T-cell (primary cell): Measurements from ENCODE around the gene EML6. TPM values are rescaled to one million over a fixed set of nuclear protein-coding genes. Genes with fewer than 3 reads are reported as not detected.

Experiments used
- ATAC-seq, 4 experiments: fragments of 200-7000 bp in 3 of 4; fragments of 150-1000 bp in 1 of 4; cut with Tn5 transposase; replicated peaks in 1 of 4; 1 replicate in 3 of 4; 2 replicates in 1 of 4; pipeline ENCODE4 v1.10.0; 2021; ENCODE audit warnings: moderate library complexity in 3 of 4, mild to moderate bottlenecking in 2 of 4, moderate number of reproducible peaks in 1 of 4
- CTCF ChIA-PET, 2 donors: fragments of 300-600 bp; sonication (Branson Sonifier 250); formaldehyde crosslinking; loops; one replicate each; lab custom pipeline; 2022; ENCODE audit warnings: antibody characterized with exemption in 2 of 2; lab: Charles Lee
- POLR2A ChIA-PET, 2 donors: fragments of 300-600 bp; sonication (Branson Sonifier 250); formaldehyde crosslinking; loops; one replicate each; lab custom pipeline; 2022; ENCODE audit warnings: antibody characterized with exemption in 2 of 2; lab: Charles Lee
- DNase-seq, 35 experiments: peaks; one replicate each; pipeline versions ENCODE4 v3.0.0 to v3.0.0-alpha.2; 2013 to 2023
- H3K27ac ChIP-seq: one replicate; pipeline ENCODE4 v1.5.1; 2013; ENCODE audit warnings: low read length
- H3K27me3 ChIP-seq, 2 experiments: replicated peaks in 1 of 2; 1 replicate in 1 of 2; 2 replicates in 1 of 2; pipeline versions ENCODE4 v1.6.1 to v1.7.0; 2013; ENCODE audit warnings: low read length in 1 of 2, mixed read lengths in 1 of 2; ENCODE audit not compliant: control insufficient read depth in 2 of 2, insufficient read depth in 2 of 2; ENCODE audit errors: extremely low read depth in 1 of 2
- H3K36me3 ChIP-seq, 2 donors: 1 replicate in 1 of 2; 2 replicates in 1 of 2; pipeline versions ENCODE4 v1.6.1 to v1.7.0; 2013; ENCODE audit warnings: low read length in 1 of 2; ENCODE audit not compliant: control insufficient read depth in 2 of 2, insufficient read depth in 1 of 2; ENCODE audit errors: extremely low read depth in 1 of 2
- H3K4me1 ChIP-seq, 2 experiments: 1 replicate in 1 of 2; 2 replicates in 1 of 2; pipeline versions ENCODE4 v1.6.1 to v1.7.0; 2013; ENCODE audit warnings: low read length in 2 of 2, mixed read lengths in 1 of 2; ENCODE audit not compliant: insufficient read depth in 2 of 2, control insufficient read depth in 1 of 2; ENCODE audit errors: extremely low read depth in 1 of 2
- H3K4me3 ChIP-seq, 2 donors: 1 replicate in 1 of 2; 2 replicates in 1 of 2; pipeline versions ENCODE4 v1.5.1 to v1.7.0; 2013; ENCODE audit warnings: mild to moderate bottlenecking in 2 of 2, low read length in 1 of 2, moderate library complexity in 1 of 2; ENCODE audit not compliant: control insufficient read depth in 1 of 2; ENCODE audit errors: extremely low read depth in 1 of 2
- H3K9me3 ChIP-seq: 2 replicates; pipeline ENCODE4 v1.7.0; 2013
- H3K27ac Mint-ChIP-seq, 2 donors: one replicate each; pipeline ENCODE4 v1.8.0; 2020 to 2021; ENCODE audit warnings: mild to moderate bottlenecking in 2 of 2, mixed read lengths in 2 of 2
- H3K27me3 Mint-ChIP-seq, 2 donors: one replicate each; pipeline ENCODE4 v1.8.0; 2021 to 2022; ENCODE audit warnings: mixed read lengths in 2 of 2
- H3K36me3 Mint-ChIP-seq: one replicate; pipeline ENCODE4 v1.8.0; 2021; ENCODE audit warnings: mixed read lengths
- H3K4me1 Mint-ChIP-seq, 3 donors: one replicate each; pipeline ENCODE4 v1.8.0; 2020 to 2022; ENCODE audit warnings: mixed read lengths in 3 of 3, mild to moderate bottlenecking in 1 of 3
- H3K4me3 Mint-ChIP-seq, 3 donors: one replicate each; pipeline ENCODE4 v1.8.0; 2020 to 2022; ENCODE audit warnings: mild to moderate bottlenecking in 3 of 3, mixed read lengths in 3 of 3, moderate library complexity in 3 of 3
- H3K9me3 Mint-ChIP-seq, 3 donors: one replicate each; pipeline ENCODE4 v1.8.0; 2020 to 2022; ENCODE audit warnings: mixed read lengths in 3 of 3
- WGBS: methylation state at CpG from one replicate; pipeline ENCODE4 v1.1.5; 2013; ENCODE audit warnings: missing lambda C conversion rate; ENCODE audit not compliant: insufficient coverage; 5-methylcytosine and 5-hydroxymethylcytosine counted together
- total RNA-seq, 35 experiments: library from RNA in 6 of 35; stranded (reverse) in 6 of 35; fragments of 120-200 nt in 1 of 35; gene quantifications; one replicate each; pipeline versions ENCODE4 v1.2.1 to v1.2.4 and lab custom pipeline; 2013 to 2026

EML6 gene
- total RNA-seq, 5 donors from 2014 or later (not counting 1 experiment from before 2014, with no cell fraction given) = 1.3 to 2.6 (median 1.8) TPM

DNA sequence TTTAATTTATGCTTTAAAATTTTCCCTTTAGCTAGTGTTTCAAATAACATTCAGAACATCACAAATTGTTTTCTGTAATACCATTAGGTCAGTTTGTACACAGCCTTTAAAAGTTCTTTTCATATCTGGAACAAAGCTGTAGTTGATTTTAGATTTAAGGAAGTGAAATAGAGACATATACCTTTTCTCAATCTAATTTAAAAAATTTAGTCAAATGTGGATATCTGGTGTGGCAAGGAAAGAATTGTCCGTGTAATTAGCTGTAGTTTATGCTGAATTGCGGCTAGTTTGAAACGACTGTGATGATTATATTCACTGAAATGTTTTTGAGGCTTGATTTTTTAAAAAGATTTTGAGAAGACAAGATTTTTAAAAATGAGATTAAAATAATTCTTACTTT lies 59.9 kb downstream of the EML6 start:
- POLR2A ChIA-PET = interaction anchor here in 1 of 2 donors (0.5 kb wide), 1 partner anchor 1062 kb away, joined by 4 read pairs; no protein-coding TSS in a partner anchor

DNA sequence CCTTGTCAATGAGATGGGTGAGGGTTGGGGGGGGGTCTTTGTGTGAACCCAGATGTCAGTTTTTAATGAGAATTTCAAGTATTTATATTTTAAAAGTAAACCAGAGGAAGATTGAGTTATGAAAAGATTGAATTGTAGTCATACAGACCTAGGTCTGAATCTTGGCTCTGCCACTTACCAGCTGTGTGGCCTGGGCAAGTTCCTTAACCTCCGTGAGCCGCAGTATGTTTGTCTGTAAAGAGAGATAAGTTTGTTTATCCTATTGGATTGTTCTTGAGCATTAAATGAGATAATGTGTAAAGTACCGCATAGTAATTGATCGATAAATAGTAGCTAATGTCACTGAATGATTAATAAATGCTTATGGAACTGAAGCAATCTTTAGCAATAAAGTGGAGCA lies 63.8 kb downstream of the EML6 start:
- WGBS = 91% methylated on average over 3 of the region's 4 CpGs
- Histone ChIP-seq H3K9me3 (no peaks in the 10 kb centered on the region), H3K36me3 (no peaks in the 10 kb centered on the region), H3K27me3 (peaks cover 0 to 6% of the 10 kb centered on the region in 2 experiments), H3K27ac (no peak overlapping the region), H3K4me1 (no peaks in the 10 kb centered on the region), H3K4me3 (no peak overlapping the region)
- POLR2A ChIA-PET = no interaction called here
- H3K36me3 Mint-ChIP-seq = no peaks in the 10 kb centered on the region
- no peak for DNase-seq
- no peak overlapping the region for H3K27ac Mint-ChIP-seq
- no peaks in the 10 kb centered on the region for H3K4me1 Mint-ChIP-seq
- CTCF ChIA-PET = no interaction called here
- no peak for ATAC-seq
- H3K9me3 Mint-ChIP-seq = no peaks in the 10 kb centered on the region
- H3K27me3 Mint-ChIP-seq = no peaks in the 10 kb centered on the region
- H3K4me3 Mint-ChIP-seq = no peak overlapping the region

More for the DNA sequence above, 59.9 kb downstream of the EML6 start:
- no peaks in the 10 kb centered on the region for H3K9me3 ChIP-seq
- no peaks in the 10 kb centered on the region for H3K9me3 Mint-ChIP-seq
- no peak for DNase-seq
- H3K4me3 ChIP-seq = no peak overlapping the region
- no peaks in the 10 kb centered on the region for H3K36me3 ChIP-seq
- no CpG with 5 or more reads among the region's 3 CpGs for WGBS
- H3K4me3 Mint-ChIP-seq = no peak overlapping the region
- no peak overlapping the region for H3K27ac ChIP-seq
- CTCF ChIA-PET = no interaction called here
- no peak for ATAC-seq
- H3K4me1 ChIP-seq = no peaks in the 10 kb centered on the region
- no peaks in the 10 kb centered on the region for H3K36me3 Mint-ChIP-seq
- no peak overlapping the region for H3K27ac Mint-ChIP-seq
- H3K27me3 Mint-ChIP-seq = no peaks in the 10 kb centered on the region
- peaks cover 0 to 6% of the 10 kb centered on the region in 2 experiments for H3K27me3 ChIP-seq
- H3K4me1 Mint-ChIP-seq = no peaks in the 10 kb centered on the region

- 91% methylated on average over 15 of the region's 17 CpGs for WGBS
Observed at GRCh38 chr2:54787755-54788366, 64.4 kb downstream of the EML6 start.

DNA sequence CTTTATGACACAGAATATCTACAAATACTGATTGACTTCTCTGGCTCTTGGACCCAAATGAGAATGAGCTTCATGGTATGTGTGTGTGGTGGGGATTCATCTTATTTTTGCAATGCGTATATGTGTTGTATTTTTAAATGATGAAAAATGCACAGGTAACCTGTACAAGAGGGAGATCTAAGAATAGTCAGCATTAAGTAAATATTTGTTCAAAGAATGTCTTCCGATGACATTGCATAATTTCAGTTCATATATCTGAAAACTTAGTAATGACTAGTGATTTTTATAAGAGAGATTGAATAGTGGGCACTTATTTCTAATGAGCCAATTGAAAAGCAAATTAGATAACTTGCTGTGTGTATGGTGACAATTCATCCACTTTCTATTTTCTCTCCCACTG lies 66.4 kb downstream of the EML6 start:
- H3K9me3 Mint-ChIP-seq = no peaks in the 10 kb centered on the region
- no peaks in the 10 kb centered on the region for H3K36me3 Mint-ChIP-seq
- H3K9me3 ChIP-seq = no peaks in the 10 kb centered on the region
- H3K36me3 ChIP-seq = no peaks in the 10 kb centered on the region
- H3K4me3 Mint-ChIP-seq = no peak overlapping the region
- ATAC-seq (no peak), DNase-seq (no peak)
- H3K27me3 ChIP-seq = peaks cover 0 to 6% of the 10 kb centered on the region in 2 experiments
- H3K27me3 Mint-ChIP-seq = peaks cover 4 to 6% of the 10 kb centered on the region in 2 donors
- no peaks in the 10 kb centered on the region for H3K4me1 ChIP-seq
- H3K27ac Mint-ChIP-seq = no peak overlapping the region
- no peak overlapping the region for H3K4me3 ChIP-seq
- H3K27ac ChIP-seq = no peak overlapping the region
- H3K4me1 Mint-ChIP-seq = no peaks in the 10 kb centered on the region
- ChIA-PET CTCF (no interaction called here), POLR2A (no interaction called here)
- no CpG with 5 or more reads among the region's 2 CpGs for WGBS

More at GRCh38 chr2:54787755-54788366, 64.4 kb downstream of the EML6 start:
- H3K36me3 Mint-ChIP-seq = no peaks in the 10 kb centered on the region
- DNase-seq = no peak
- no peaks in the 10 kb centered on the region for H3K4me1 ChIP-seq
- peaks cover 0 to 6% of the 10 kb centered on the region in 2 experiments for H3K27me3 ChIP-seq
- ChIA-PET POLR2A (no interaction called here), CTCF (no interaction called here)
- no peak overlapping the region for H3K27ac Mint-ChIP-seq
- no peak overlapping the region for H3K4me3 ChIP-seq
- no peak overlapping the region for H3K27ac ChIP-seq
- H3K9me3 ChIP-seq = no peaks in the 10 kb centered on the region
- H3K36me3 ChIP-seq = no peaks in the 10 kb centered on the region
- H3K4me3 Mint-ChIP-seq = no peak overlapping the region
- H3K27me3 Mint-ChIP-seq = no peaks in the 10 kb centered on the region
- no peak for ATAC-seq
- no peaks in the 10 kb centered on the region for H3K9me3 Mint-ChIP-seq
- no peaks in the 10 kb centered on the region for H3K4me1 Mint-ChIP-seq

DNA sequence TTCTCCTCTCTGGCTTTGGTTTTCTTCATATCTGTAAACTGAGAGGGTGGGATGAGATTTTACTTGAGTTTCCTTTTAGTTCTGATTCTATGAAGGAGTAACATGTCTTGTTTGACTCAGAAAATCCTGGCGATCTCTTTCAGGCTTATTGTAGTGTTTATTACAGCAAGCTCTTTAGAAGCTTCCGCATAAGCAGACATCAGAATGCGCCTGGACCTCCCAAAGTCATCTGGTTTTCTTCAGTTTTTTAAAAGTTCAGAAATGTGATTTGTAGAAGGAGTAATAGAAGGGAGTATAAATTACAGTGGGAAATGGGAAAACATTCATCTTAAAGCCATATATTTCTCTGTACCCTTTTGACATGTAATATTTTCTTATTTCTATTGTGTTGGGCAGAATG lies 68.4 kb downstream of the EML6 start:
- ChIA-PET POLR2A (no interaction called here), CTCF (no interaction called here)
- no peak for DNase-seq
- WGBS = no CpG with 5 or more reads among the region's 3 CpGs
- Histone ChIP-seq H3K27ac (no peak overlapping the region), H3K36me3 (no peaks in the 10 kb centered on the region), H3K9me3 (no peaks in the 10 kb centered on the region), H3K4me1 (no peaks in the 10 kb centered on the region), H3K27me3 (peaks cover 0 to 6% of the 10 kb centered on the region in 2 experiments), H3K4me3 (no peak overlapping the region)
- Mint-ChIP-seq H3K4me1 (no peaks in the 10 kb centered on the region), H3K9me3 (no peaks in the 10 kb centered on the region), H3K36me3 (no peaks in the 10 kb centered on the region), H3K4me3 (no peak overlapping the region), H3K27me3 (peaks cover 6 to 7% of the 10 kb centered on the region in 2 donors), H3K27ac (no peak overlapping the region)
- ATAC-seq = no peak

GRCh38 chr2:54797307-54797706 lies 73.8 kb downstream of the EML6 start:
- ChIA-PET POLR2A (no interaction called here), CTCF (no interaction called here)
- Mint-ChIP-seq H3K27ac (no peak overlapping the region), H3K36me3 (no peaks in the 10 kb centered on the region), H3K4me1 (no peaks in the 10 kb centered on the region), H3K4me3 (no peak overlapping the region), H3K9me3 (no peaks in the 10 kb centered on the region), H3K27me3 (peaks cover 6 to 10% of the 10 kb centered on the region in 2 donors)
- Histone ChIP-seq H3K27me3 (no peaks in the 10 kb centered on the region), H3K9me3 (no peaks in the 10 kb centered on the region), H3K27ac (no peak overlapping the region), H3K36me3 (no peaks in the 10 kb centered on the region), H3K4me1 (no peaks in the 10 kb centered on the region), H3K4me3 (no peak overlapping the region)
- no CpG with 5 or more reads among the region's 4 CpGs for WGBS
- no peak for DNase-seq
- no peak for ATAC-seq
